ENCODE measurements around the gene PAH. TPM values are rescaled to one million over a fixed set of nuclear protein-coding genes. Genes with fewer than 3 reads are reported as not detected.

The PAH gene
- polyA plus RNA-seq, 2 of the 4 experiments (the other 2 are of a cell fraction) = not detected

DNA sequence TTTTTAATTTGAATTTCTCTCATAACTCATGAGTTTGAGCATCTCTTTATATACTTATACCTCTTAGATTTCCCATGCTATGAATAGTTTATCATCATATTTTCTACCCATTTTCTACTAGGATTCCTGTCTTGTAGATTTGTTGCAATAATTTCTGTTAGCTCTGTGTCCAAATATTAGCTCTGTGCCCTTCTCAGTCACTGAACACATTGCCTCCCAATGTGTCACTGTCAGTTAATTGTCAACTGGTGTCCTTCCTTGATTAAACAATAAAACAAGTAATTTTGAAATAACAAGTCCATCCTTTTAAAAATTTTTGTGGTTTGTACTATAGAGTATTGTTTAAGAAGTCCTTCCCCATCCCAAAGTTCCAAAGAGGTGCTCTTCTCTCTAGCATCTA, 4.2 kb upstream of the PAH start:
- DNase-seq (ENCODE audit: low read depth in 1 of 2, low spot score in 1 of 2) (no peak), FAIRE-seq (no peak)

DNA sequence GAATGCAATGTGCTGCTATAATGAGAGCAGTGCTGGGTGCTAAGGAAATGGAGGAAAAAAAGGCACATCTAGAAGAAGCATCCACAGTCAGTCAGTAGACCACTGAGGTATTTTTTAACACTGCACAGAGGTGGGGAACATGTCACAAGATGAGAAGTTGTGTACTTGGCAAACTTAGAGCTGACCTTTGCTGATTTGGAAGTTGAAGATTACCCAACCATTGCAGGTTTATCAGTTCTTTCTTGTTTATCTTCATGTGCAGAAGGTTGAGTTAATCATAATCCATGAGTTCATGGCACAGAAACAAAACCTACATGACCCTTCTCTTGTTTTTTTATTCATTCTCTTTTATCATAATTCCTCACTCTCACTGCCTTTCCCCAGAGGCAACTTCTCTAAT, 3.2 kb upstream of the PAH start:
- POLR2A ChIA-PET = no interaction called here
- FAIRE-seq = no peak
- CTCF ChIA-PET = no interaction called here

More for the DNA sequence above, 4.2 kb upstream of the PAH start:
- Histone ChIP-seq H3K4me2 (no peak overlapping the region), H3K9me3 (no peaks in the 10 kb centered on the region), H3K27ac (no peak overlapping the region), H3K4me1 (0 out of 3 replicates have a peak, but pooled peaks cover 5% of the 10 kb centered on the region), H3K4me3 (no peak overlapping the region)
- ATAC-seq = no peak
- TF ChIP-seq CHD2 (IDR thresholded peaks at IDR 0.05; ENCODE audit: low read length, partially characterized antibody) (no peak), MAZ (IDR thresholded peaks at IDR 0.05; ENCODE audit: borderline replicate concordance, low read depth, low read length) (no peak), MYC (IDR thresholded peaks at IDR 0.05; ENCODE audit: borderline replicate concordance, low read length) (no peak), ZNF302 (CRISPR knock-in tag; IDR thresholded peaks at IDR 0.05) (no peak), CHD4 (IDR thresholded peaks at IDR 0.05; ENCODE audit: borderline replicate concordance) (no peak), NFE2L2 (conservative IDR thresholded peaks at IDR 0.05; ENCODE audit: low read length) (no peak), NPAS2 (CRISPR knock-in tag; IDR thresholded peaks at IDR 0.05; ENCODE audit: borderline replicate concordance) (no peak), MAFK (IDR thresholded peaks at IDR 0.05; ENCODE audit: partially characterized antibody) (no peak)
- TF ChIP-seq, protein P1, sequence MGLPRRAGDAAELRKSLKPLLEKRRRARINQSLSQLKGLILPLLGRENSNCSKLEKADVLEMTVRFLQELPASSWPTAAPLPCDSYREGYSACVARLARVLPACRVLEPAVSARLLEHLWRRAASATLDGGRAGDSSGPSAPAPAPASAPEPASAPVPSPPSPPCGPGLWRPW (IDR thresholded peaks at IDR 0.05) = no peak
- ChIA-PET CTCF (no interaction called here), POLR2A (no interaction called here)

DNA sequence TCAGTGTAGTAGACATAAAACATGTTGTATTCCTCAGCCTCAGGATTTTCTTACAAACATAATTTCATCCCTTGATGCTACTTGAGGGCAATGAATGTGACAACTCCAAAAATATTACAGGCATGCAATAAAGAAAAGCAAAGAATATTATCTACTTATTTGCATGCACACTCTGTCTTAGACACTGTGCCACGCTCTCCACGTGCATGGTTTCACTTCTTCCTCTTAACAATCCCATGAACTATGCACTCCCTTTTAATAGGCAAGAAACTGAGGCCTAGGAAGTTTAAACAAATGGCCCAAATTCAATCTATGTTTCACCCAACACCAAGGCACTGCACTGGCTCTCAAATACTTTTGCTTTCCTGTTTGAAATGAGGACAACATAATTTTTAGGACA, 1.8 kb upstream of the PAH start:
- Histone ChIP-seq H3K4me1 (0 out of 3 replicates have a peak, but pooled peaks cover 5% of the 10 kb centered on the region), H3K27ac (no peak overlapping the region), H3K4me3 (no peak overlapping the region), H3K4me2 (no peak overlapping the region), H3K9me3 (no peaks in the 10 kb centered on the region)
- 29% methylated on average over 2 of the region's 2 CpGs for WGBS (ENCODE audit: missing lambda C conversion rate)
- CTCF ChIA-PET = interaction anchor here (0.8 to 1.1 kb wide), 2 partner anchors 13 to 881 kb away, joined by 3 read pairs; no protein-coding TSS in a partner anchor
- POLR2A ChIA-PET = no interaction called here
- FAIRE-seq (no peak), DNase-seq (ENCODE audit: low read depth in 1 of 2, low spot score in 1 of 2) (no peak), ATAC-seq (no peak)
- TF ChIP-seq CBX8 (IDR thresholded peaks at IDR 0.05) = no peak
- no peak for TF ChIP-seq NPAS2 (CRISPR knock-in tag; IDR thresholded peaks at IDR 0.05; ENCODE audit: borderline replicate concordance)

More for the DNA sequence above, 3.2 kb upstream of the PAH start:
- no peak for DNase-seq (ENCODE audit: low read depth in 1 of 2, low spot score in 1 of 2)
- no peak for ATAC-seq
- Histone ChIP-seq H3K4me3 (no peak overlapping the region), H3K4me2 (no peak overlapping the region), H3K27ac (no peak overlapping the region), H3K4me1 (0 out of 3 replicates have a peak, but pooled peaks cover 5% of the 10 kb centered on the region), H3K9me3 (no peaks in the 10 kb centered on the region)
- TF ChIP-seq HOXA7 (CRISPR knock-in tag; IDR thresholded peaks at IDR 0.05) (no peak), RAD21 (conservative IDR thresholded peaks at IDR 0.05 in 1 of 2, IDR thresholded peaks at IDR 0.05 in 1 of 2) (no peak), JUNB (IDR thresholded peaks at IDR 0.05) (no peak), NPAS2 (CRISPR knock-in tag; IDR thresholded peaks at IDR 0.05; ENCODE audit: borderline replicate concordance) (no peak), SREBF2 (IDR thresholded peaks at IDR 0.05) (no peak), CHD2 (IDR thresholded peaks at IDR 0.05; ENCODE audit: low read length, partially characterized antibody) (no peak), NR3C1 (IDR thresholded peaks at IDR 0.05) (no peak), RARB (CRISPR knock-in tag; IDR thresholded peaks at IDR 0.05) (no peak), PHF8 (IDR thresholded peaks at IDR 0.05; ENCODE audit: borderline replicate concordance, low read depth) (no peak), MAFK (IDR thresholded peaks at IDR 0.05; ENCODE audit: partially characterized antibody) (no peak), ZSCAN20 (CRISPR knock-in tag; IDR thresholded peaks at IDR 0.05) (no peak), RFX5 (IDR thresholded peaks at IDR 0.05) (no peak), FOSL2 (IDR thresholded peaks at IDR 0.05) (no peak), FOSL2 (CRISPR knock-in tag; IDR thresholded peaks at IDR 0.05) (no peak), RCOR1 (IDR thresholded peaks at IDR 0.05; ENCODE audit: low read depth, low read length) (no peak), ESRRA (IDR thresholded peaks at IDR 0.05; ENCODE audit: borderline replicate concordance, low read length) (no peak), HEYL (CRISPR knock-in tag; IDR thresholded peaks at IDR 0.05) (no peak), CBX2 (IDR thresholded peaks at IDR 0.05; ENCODE audit: borderline replicate concordance, low read depth) (no peak), ZC3H11A (IDR thresholded peaks at IDR 0.05) (no peak), RNF2 (IDR thresholded peaks at IDR 0.05; ENCODE audit: borderline replicate concordance, low read depth) (no peak)
